ENCODE measurements around the gene ACER3. TPM values are rescaled to one million over a fixed set of nuclear protein-coding genes. Genes with fewer than 3 reads are reported as not detected.

The ACER3 gene
- total RNA-seq, 1 experiment from 2014 or later, result 13.7 TPM

DNA sequence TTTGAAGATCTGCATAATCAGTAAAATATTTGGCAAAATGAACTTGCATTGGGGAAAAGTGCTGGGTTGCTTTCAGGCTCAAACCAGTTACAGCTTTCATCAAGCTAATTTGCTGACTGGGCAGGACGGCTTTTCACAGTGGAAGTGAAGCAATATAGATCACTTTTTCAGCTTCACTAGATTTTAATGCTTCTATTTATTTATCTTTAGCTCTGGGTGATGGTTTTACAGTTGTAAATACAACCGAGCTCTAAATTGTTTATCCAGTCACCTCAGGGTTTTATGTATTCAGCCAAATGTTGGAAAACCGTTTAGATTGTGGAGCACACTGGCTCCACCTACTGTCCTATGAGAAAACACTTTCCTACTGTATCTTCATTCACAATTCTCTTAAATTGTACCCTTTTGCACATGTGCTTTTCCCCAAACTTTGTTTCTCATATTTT is 58.2 kb downstream of the ACER3 start:
- Mint-ChIP-seq H3K36me3 (no peaks in the 10 kb centered on the region), H3K27me3 (ENCODE audit: low read depth) (no peaks in the 10 kb centered on the region), H3K4me1 (peaks cover 14% of the 10 kb centered on the region), H3K27ac (no peak overlapping the region), H3K9me3 (no peaks in the 10 kb centered on the region), H3K4me3 (no peak overlapping the region)
- TF ChIP-seq, protein P1, sequence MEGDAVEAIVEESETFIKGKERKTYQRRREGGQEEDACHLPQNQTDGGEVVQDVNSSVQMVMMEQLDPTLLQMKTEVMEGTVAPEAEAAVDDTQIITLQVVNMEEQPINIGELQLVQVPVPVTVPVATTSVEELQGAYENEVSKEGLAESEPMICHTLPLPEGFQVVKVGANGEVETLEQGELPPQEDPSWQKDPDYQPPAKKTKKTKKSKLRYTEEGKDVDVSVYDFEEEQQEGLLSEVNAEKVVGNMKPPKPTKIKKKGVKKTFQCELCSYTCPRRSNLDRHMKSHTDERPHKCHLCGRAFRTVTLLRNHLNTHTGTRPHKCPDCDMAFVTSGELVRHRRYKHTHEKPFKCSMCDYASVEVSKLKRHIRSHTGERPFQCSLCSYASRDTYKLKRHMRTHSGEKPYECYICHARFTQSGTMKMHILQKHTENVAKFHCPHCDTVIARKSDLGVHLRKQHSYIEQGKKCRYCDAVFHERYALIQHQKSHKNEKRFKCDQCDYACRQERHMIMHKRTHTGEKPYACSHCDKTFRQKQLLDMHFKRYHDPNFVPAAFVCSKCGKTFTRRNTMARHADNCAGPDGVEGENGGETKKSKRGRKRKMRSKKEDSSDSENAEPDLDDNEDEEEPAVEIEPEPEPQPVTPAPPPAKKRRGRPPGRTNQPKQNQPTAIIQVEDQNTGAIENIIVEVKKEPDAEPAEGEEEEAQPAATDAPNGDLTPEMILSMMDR (IDR thresholded peaks at IDR 0.05), result peak; percentile 35; the same call in 1 of the 2 replicates
- TF ChIP-seq, protein P2, sequence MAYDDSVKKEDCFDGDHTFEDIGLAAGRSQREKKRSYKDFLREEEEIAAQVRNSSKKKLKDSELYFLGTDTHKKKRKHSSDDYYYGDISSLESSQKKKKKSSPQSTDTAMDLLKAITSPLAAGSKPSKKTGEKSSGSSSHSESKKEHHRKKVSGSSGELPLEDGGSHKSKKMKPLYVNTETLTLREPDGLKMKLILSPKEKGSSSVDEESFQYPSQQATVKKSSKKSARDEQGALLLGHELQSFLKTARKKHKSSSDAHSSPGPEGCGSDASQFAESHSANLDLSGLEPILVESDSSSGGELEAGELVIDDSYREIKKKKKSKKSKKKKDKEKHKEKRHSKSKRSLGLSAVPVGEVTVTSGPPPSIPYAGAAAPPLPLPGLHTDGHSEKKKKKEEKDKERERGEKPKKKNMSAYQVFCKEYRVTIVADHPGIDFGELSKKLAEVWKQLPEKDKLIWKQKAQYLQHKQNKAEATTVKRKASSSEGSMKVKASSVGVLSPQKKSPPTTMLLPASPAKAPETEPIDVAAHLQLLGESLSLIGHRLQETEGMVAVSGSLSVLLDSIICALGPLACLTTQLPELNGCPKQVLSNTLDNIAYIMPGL (CRISPR knock-in tag; IDR thresholded peaks at IDR 0.05), result no peak
- no peak for DNase-seq (ENCODE audit: low spot score)
- ATAC-seq, result peak; percentile 43
- ChIA-PET POLR2A (interaction anchor here (0.6 kb wide), 1 partner anchor 178 kb away, joined by 9 read pairs; no protein-coding TSS in a partner anchor), CTCF (interaction anchor here (0.6 to 4.4 kb wide), 46 partner anchors 12 to 221 kb away, joined by 3 to 133 read pairs (median 5); partner anchors contain the start of genes ACER3, B3GNT6 and TSKU)

DNA sequence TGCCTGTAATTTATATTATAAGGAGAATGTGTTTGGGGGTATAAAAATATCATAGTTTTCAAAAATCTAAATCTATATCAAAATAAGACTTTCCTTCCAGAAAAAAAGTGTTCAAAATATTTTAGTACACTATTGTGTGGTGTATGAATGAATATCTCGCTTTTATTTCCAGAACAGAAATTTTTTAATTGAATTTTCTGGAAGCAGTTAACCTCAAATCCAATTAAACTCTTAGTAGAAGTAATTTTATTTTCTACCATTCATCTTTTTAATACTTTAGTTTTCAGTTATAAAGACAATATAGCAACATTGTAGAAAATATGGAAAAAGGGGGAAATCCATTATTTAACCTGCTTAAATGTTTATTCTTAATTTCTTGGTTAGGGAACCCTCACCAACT is 58.7 kb downstream of the ACER3 start:
- ChIA-PET POLR2A (no interaction called here), CTCF (interaction anchor here (0.5 to 4.4 kb wide), 75 partner anchors 8 to 307 kb away, joined by 3 to 133 read pairs (median 6); partner anchors contain the start of genes ACER3, B3GNT6, CAPN5 and MYO7A)
- ATAC-seq (no peak), DNase-seq (ENCODE audit: low spot score) (no peak)
- Mint-ChIP-seq H3K9me3 (no peaks in the 10 kb centered on the region), H3K27me3 (ENCODE audit: low read depth) (no peaks in the 10 kb centered on the region), H3K4me3 (no peak overlapping the region), H3K36me3 (no peaks in the 10 kb centered on the region), H3K4me1 (peaks cover 14% of the 10 kb centered on the region), H3K27ac (no peak overlapping the region)
- TF ChIP-seq NR1H2 (CRISPR knock-in tag; IDR thresholded peaks at IDR 0.05), result no peak
- no peak for TF ChIP-seq GTF2I (CRISPR knock-in tag; conservative IDR thresholded peaks at IDR 0.05)
- TF ChIP-seq, protein P3, sequence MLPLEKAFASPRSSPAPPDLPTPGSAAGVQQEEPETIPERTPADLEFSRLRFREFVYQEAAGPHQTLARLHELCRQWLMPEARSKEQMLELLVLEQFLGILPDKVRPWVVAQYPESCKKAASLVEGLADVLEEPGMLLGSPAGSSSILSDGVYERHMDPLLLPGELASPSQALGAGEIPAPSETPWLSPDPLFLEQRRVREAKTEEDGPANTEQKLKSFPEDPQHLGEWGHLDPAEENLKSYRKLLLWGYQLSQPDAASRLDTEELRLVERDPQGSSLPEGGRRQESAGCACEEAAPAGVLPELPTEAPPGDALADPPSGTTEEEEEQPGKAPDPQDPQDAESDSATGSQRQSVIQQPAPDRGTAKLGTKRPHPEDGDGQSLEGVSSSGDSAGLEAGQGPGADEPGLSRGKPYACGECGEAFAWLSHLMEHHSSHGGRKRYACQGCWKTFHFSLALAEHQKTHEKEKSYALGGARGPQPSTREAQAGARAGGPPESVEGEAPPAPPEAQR (CRISPR knock-in tag; IDR thresholded peaks at IDR 0.05), result no peak
- no peak for TF ChIP-seq OVOL2 (CRISPR knock-in tag; IDR thresholded peaks at IDR 0.05; ENCODE audit: borderline replicate concordance)

DNA sequence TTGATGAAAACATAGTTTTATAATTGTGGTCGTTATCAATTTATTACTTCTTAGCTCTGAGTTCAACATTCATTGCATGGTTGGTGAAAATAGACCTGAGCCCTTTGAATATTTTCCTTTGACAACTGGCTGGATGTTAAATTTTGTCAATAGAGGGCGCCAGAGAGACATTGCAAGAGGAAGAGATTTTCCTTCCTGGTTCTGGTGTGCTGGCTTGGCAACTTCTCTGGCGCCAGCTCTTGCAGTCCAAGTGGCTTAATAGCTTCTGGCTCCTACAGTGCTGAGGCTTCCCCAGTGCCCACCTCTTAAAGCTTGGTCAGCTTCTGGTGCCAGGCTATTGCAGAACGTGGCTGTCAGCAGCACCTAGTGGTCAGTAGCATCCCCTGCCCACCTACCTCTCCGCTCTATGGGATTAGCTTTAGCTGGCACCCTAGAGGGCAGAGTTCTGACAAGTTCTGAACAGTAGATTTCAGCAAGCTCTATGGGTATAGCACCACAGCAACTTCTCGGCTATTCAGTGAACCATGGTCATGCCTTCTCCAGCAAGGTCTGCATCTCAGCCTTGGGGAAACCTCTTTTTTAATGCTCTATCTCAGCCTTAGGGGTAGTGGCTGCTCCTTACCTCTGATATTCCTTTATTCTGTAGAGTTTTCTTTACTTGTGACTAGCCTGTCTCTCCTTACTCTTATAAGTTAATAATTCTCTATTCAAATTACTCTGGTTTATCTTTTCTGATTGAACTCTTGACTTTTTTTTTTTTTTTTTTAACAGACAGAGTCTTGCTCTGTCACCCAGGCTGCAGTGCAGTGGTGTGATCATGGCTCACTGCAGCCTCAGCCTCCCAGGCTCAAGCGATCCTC is 59.4 kb downstream of the ACER3 start:
- H3K4me1 Mint-ChIP-seq, result peaks cover 14% of the 10 kb centered on the region
- ATAC-seq, result peak; percentile 85
- TF ChIP-seq NR2C2 (CRISPR knock-in tag; IDR thresholded peaks at IDR 0.05) (no peak), NR3C1 (CRISPR knock-in tag; conservative IDR thresholded peaks at IDR 0.05; ENCODE audit: low read depth) (no peak), ZNF219 (CRISPR knock-in tag; IDR thresholded peaks at IDR 0.05; ENCODE audit: borderline replicate concordance) (no peak), TEAD4 (CRISPR knock-in tag; IDR thresholded peaks at IDR 0.05) (no peak), SOX15 (CRISPR knock-in tag; IDR thresholded peaks at IDR 0.05) (no peak), ZNF232 (CRISPR knock-in tag; IDR thresholded peaks at IDR 0.05) (no peak), ZNF138 (CRISPR knock-in tag; conservative IDR thresholded peaks at IDR 0.05) (no peak)
- TF ChIP-seq, protein P1 (IDR thresholded peaks at IDR 0.05), result peak; percentile 78
- CTCF ChIA-PET, result interaction anchor here (0.5 to 4.4 kb wide), 81 partner anchors 8 to 308 kb away, joined by 3 to 133 read pairs (median 6); partner anchors contain the start of genes ACER3, B3GNT6, CAPN5 and MYO7A
- POLR2A ChIA-PET, result interaction anchor here (0.5 to 0.6 kb wide), 2 partner anchors 127 to 188 kb away, joined by 3 read pairs; no protein-coding TSS in a partner anchor
- no peaks in the 10 kb centered on the region for H3K36me3 Mint-ChIP-seq
- peak; percentile 48 for DNase-seq (ENCODE audit: low spot score)
- no peaks in the 10 kb centered on the region for H3K9me3 Mint-ChIP-seq
- H3K27ac Mint-ChIP-seq, result no peak overlapping the region
- H3K27me3 Mint-ChIP-seq (ENCODE audit: low read depth), result no peaks in the 10 kb centered on the region
- no peak overlapping the region for H3K4me3 Mint-ChIP-seq

All from WTC11 (cell line).